HG03280 (cell line): ENCODE data around the gene KANK2.

Experiments
- ATAC-seq: cut with Tn5 transposase; IDR thresholded peaks from one replicate; pipeline ENCODE4 v1.9.1; 2021; ENCODE audit warnings: mild to moderate bottlenecking, moderate library complexity; ENCODE audit not compliant: unreplicated experiment

The KANK2 gene

GRCh38 chr19:11226716-11227166 is 29.4 kb upstream of the KANK2 start:
- ATAC-seq: no peak

GRCh38 chr19:11225815-11226214 is 28.5 kb upstream of the KANK2 start:
- ATAC-seq: no peak

- ATAC-seq: no peak
Observed at GRCh38 chr19:11225172-11225571, 27.8 kb upstream of the KANK2 start.

- ATAC-seq: no peak
Observed at GRCh38 chr19:11224429-11224828, 27.1 kb upstream of the KANK2 start.

- ATAC-seq: no peak
Observed at GRCh38 chr19:11223200-11223599, 25.9 kb upstream of the KANK2 start.

GRCh38 chr19:11221082-11221598 is 23.8 kb upstream of the KANK2 start:
- no peak for ATAC-seq

GRCh38 chr19:11214387-11214786 is 17.0 kb upstream of the KANK2 start:
- ATAC-seq: no peak

GRCh38 chr19:11210656-11210928 is 13.2 kb upstream of the KANK2 start:
- ATAC-seq: no peak

- no peak for ATAC-seq
Observed at GRCh38 chr19:11209839-11210655, 12.7 kb upstream of the KANK2 start.

- no peak for ATAC-seq
Observed at GRCh38 chr19:11208561-11209471, 11.5 kb upstream of the KANK2 start.

GRCh38 chr19:11205939-11206570 is 8.7 kb upstream of the KANK2 start:
- no peak for ATAC-seq

GRCh38 chr19:11204943-11205349 is 7.6 kb upstream of the KANK2 start:
- no peak for ATAC-seq

GRCh38 chr19:11204076-11204602 is 6.8 kb upstream of the KANK2 start:
- ATAC-seq: no peak

- no peak for ATAC-seq
Observed at GRCh38 chr19:11203194-11204075, 6.1 kb upstream of the KANK2 start.

- no peak for ATAC-seq
Observed at GRCh38 chr19:11202488-11203193, 5.3 kb upstream of the KANK2 start.

- no peak for ATAC-seq
Observed at GRCh38 chr19:11201791-11202190, 4.4 kb upstream of the KANK2 start.

GRCh38 chr19:11200931-11201330 is 3.6 kb upstream of the KANK2 start:
- ATAC-seq: no peak

GRCh38 chr19:11200015-11200574 is 2.8 kb upstream of the KANK2 start:
- no peak for ATAC-seq

GRCh38 chr19:11199517-11199916 is 2.2 kb upstream of the KANK2 start:
- no peak for ATAC-seq
